ENCODE results near the gene LTBP2.
A peak's percentile ranks its signal among the peaks of the same experiment; 100 is the strongest.

DNA sequence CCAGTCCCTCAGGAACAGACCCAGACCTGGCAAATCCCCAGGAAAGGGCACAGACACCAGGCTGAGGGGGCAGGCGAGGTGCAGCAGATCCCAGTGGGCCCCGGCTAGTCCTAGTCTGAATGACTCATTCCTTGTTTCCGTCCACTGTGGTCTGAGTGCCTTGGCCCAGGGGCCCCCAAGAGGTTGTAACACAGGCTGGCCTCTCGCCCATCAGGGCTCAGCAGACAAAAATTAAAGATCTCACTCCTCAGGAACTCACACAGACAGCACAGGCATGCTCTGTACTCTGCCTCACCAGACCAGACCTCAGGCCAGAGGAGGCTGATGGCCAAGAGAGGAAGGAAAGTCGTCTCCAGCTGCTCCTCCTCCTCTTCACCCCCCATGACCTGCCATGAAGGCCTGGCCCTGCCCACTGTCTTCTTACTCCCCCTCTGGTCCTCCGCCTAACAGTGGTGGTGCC lies 7.7 kb upstream of the LTBP2 start:
- no peak for TF ChIP-seq ZNF274 (IDR thresholded peaks at IDR 0.05; ENCODE audit: low read depth, low read length)
- TF ChIP-seq CEBPB (IDR thresholded peaks at IDR 0.05; ENCODE audit: low read depth) = no peak
- TF ChIP-seq POLR2A (IDR thresholded peaks at IDR 0.05; ENCODE audit: borderline replicate concordance, extremely low read depth, insufficient read depth, insufficient read length) = no peak
- TF ChIP-seq EZH2 (IDR thresholded peaks at IDR 0.05) = no peak
- TF ChIP-seq, protein P1, sequence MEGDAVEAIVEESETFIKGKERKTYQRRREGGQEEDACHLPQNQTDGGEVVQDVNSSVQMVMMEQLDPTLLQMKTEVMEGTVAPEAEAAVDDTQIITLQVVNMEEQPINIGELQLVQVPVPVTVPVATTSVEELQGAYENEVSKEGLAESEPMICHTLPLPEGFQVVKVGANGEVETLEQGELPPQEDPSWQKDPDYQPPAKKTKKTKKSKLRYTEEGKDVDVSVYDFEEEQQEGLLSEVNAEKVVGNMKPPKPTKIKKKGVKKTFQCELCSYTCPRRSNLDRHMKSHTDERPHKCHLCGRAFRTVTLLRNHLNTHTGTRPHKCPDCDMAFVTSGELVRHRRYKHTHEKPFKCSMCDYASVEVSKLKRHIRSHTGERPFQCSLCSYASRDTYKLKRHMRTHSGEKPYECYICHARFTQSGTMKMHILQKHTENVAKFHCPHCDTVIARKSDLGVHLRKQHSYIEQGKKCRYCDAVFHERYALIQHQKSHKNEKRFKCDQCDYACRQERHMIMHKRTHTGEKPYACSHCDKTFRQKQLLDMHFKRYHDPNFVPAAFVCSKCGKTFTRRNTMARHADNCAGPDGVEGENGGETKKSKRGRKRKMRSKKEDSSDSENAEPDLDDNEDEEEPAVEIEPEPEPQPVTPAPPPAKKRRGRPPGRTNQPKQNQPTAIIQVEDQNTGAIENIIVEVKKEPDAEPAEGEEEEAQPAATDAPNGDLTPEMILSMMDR (IDR thresholded peaks at IDR 0.05 in 2 of 3, conservative IDR thresholded peaks at IDR 0.05 in 1 of 3; ENCODE audit: borderline replicate concordance in 1 of 3, insufficient read depth in 1 of 3, low read depth in 2 of 3, low read length in 2 of 3) = no peak
- TF ChIP-seq, protein P2, sequence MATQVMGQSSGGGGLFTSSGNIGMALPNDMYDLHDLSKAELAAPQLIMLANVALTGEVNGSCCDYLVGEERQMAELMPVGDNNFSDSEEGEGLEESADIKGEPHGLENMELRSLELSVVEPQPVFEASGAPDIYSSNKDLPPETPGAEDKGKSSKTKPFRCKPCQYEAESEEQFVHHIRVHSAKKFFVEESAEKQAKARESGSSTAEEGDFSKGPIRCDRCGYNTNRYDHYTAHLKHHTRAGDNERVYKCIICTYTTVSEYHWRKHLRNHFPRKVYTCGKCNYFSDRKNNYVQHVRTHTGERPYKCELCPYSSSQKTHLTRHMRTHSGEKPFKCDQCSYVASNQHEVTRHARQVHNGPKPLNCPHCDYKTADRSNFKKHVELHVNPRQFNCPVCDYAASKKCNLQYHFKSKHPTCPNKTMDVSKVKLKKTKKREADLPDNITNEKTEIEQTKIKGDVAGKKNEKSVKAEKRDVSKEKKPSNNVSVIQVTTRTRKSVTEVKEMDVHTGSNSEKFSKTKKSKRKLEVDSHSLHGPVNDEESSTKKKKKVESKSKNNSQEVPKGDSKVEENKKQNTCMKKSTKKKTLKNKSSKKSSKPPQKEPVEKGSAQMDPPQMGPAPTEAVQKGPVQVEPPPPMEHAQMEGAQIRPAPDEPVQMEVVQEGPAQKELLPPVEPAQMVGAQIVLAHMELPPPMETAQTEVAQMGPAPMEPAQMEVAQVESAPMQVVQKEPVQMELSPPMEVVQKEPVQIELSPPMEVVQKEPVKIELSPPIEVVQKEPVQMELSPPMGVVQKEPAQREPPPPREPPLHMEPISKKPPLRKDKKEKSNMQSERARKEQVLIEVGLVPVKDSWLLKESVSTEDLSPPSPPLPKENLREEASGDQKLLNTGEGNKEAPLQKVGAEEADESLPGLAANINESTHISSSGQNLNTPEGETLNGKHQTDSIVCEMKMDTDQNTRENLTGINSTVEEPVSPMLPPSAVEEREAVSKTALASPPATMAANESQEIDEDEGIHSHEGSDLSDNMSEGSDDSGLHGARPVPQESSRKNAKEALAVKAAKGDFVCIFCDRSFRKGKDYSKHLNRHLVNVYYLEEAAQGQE (IDR thresholded peaks at IDR 0.05; ENCODE audit: low read depth) = no peak
- no peak for TF ChIP-seq SRF (IDR thresholded peaks at IDR 0.05; ENCODE audit: low read depth)
- no peak for TF ChIP-seq YY1 (IDR thresholded peaks at IDR 0.05; ENCODE audit: extremely low read depth, insufficient replicate concordance, low read depth, low read length)
- TF ChIP-seq, protein P3, sequence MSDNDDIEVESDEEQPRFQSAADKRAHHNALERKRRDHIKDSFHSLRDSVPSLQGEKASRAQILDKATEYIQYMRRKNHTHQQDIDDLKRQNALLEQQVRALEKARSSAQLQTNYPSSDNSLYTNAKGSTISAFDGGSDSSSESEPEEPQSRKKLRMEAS (IDR thresholded peaks at IDR 0.05) = no peak
- TF ChIP-seq EGR1 (IDR thresholded peaks at IDR 0.05; ENCODE audit: low read depth) = no peak
- TF ChIP-seq POLR2AphosphoS5 (IDR thresholded peaks at IDR 0.05; ENCODE audit: low read depth, low read length) = peak; percentile 41; the same call in 1 of the 2 replicates
